GM12878 (cell line): ENCODE measurements around the gene PHYKPL. TPM values are rescaled to one million over a fixed set of nuclear protein-coding genes. Genes with fewer than 3 reads are reported as not detected.

Source experiments
- CBFB ChIP-seq: IDR thresholded peaks from 2 replicates; pipeline ENCODE4 v1.6.1; 2016; ENCODE audit warnings: antibody characterized with exemption, low read depth
- CREB1 ChIP-seq: IDR thresholded peaks from 2 replicates; pipeline ENCODE4 v1.6.1; 2012; ENCODE audit warnings: low read depth, mild to moderate bottlenecking, inconsistent platforms
- EED ChIP-seq: sonication (generic); IDR thresholded peaks from 2 replicates; pipeline ENCODE4 v1.6.1; 2016; ENCODE audit warnings: antibody characterized with exemption, low read depth
- EP300 ChIP-seq, 2 experiments: fragments of 150-350 bp in 1 of 2; IDR thresholded peaks; 2 replicates each; pipeline ENCODE4 v1.6.1; 2011 to 2012; ENCODE audit warnings: low read depth in 2 of 2, low read length in 2 of 2, borderline replicate concordance in 1 of 2, improper control_type of control experiment in 1 of 2, inconsistent platforms in 1 of 2; ENCODE audit not compliant: control insufficient read depth in 1 of 2
- MXI1 ChIP-seq: fragments of 150-350 bp; IDR thresholded peaks from 2 replicates; pipeline ENCODE4 v1.6.1; 2011; ENCODE audit warnings: low read depth, mild to moderate bottlenecking, inconsistent platforms, low read length, improper control_type of control experiment
- MYC ChIP-seq: IDR thresholded peaks from 2 replicates; pipeline ENCODE4 v1.6.1; 2011; ENCODE audit warnings: mild to moderate bottlenecking, low read length, moderate library complexity, inconsistent platforms; ENCODE audit not compliant: insufficient read depth, insufficient replicate concordance, insufficient read length, severe bottlenecking
- NFYB ChIP-seq: IDR thresholded peaks from 2 replicates; pipeline ENCODE4 v1.6.1; 2011; ENCODE audit warnings: low read depth, mild to moderate bottlenecking, low read length, improper control_type of control experiment, moderate library complexity; ENCODE audit not compliant: insufficient read depth
- PML ChIP-seq: IDR thresholded peaks from 2 replicates; pipeline ENCODE4 v1.6.1; 2012; ENCODE audit warnings: low read length, inconsistent platforms
- POU2F2 ChIP-seq: IDR thresholded peaks from 3 replicates; pipeline ENCODE4 v1.6.1; 2011; ENCODE audit warnings: low read depth, mild to moderate bottlenecking, low read length, borderline replicate concordance
- RB1 ChIP-seq: fragments of 450-650 bp; formaldehyde crosslinking; IDR thresholded peaks from 2 replicates; pipeline ENCODE4 v1.6.1; 2017; ENCODE audit warnings: mild to moderate bottlenecking, borderline replicate concordance
- SIN3A ChIP-seq: IDR thresholded peaks from 2 replicates; pipeline ENCODE4 v1.6.1; 2012; ENCODE audit warnings: low read depth, low read length, improper control_type of control experiment
- YY1 ChIP-seq: IDR thresholded peaks from 2 replicates; pipeline ENCODE4 v1.6.1; 2011; ENCODE audit warnings: low read depth, mild to moderate bottlenecking, low read length
- ZNF207 ChIP-seq: fragments of 450-650 bp; IDR thresholded peaks from 2 replicates; pipeline ENCODE4 v1.6.1; 2014; ENCODE audit warnings: antibody characterized with exemption, mild to moderate bottlenecking, borderline replicate concordance
- polyA plus RNA-seq, 11 experiments: library from polyadenylated mRNA; depleted of rRNA in 4 of 11; unstranded in 6 of 11; stranded (reverse) in 5 of 11; fragments of >200 nt; fragmentation: Nextera tagmentation in 4 of 11; fragmentation: Illumina TruSeq in 1 of 11; extraction: Ambion mirVana in 4 of 11; extraction: Trizol in 1 of 11; gene quantifications; 1 replicate in 1 of 11; 2 replicates in 10 of 11; pipeline versions ENCODE4 v1.2.1 to v1.2.3, GENCODE V29; 2011 to 2016; ENCODE audit warnings: inconsistent platforms in 2 of 11, missing spikeins in 2 of 11, low read depth in 1 of 11
- total RNA-seq, 4 experiments: library from RNA; depleted of rRNA in 3 of 4; stranded (reverse); fragments of >200 nt in 3 of 4; fragmentation: Illumina TruSeq in 1 of 4; extraction: Trizol in 1 of 4; gene quantifications; 2 replicates each; pipeline versions ENCODE4 v1.2.1 to v1.2.3, GENCODE V29; 2013 to 2021
- TF ChIP-seq, protein P1 (sequence below): fragments of 450-650 bp; formaldehyde crosslinking; IDR thresholded peaks from 2 replicates; pipeline ENCODE4 v1.5.0; 2022; ENCODE audit warnings: mild to moderate bottlenecking, missing genetic modification characterization
- TF ChIP-seq, protein P2 (sequence below): fragments of 450-650 bp; IDR thresholded peaks from 2 replicates; pipeline ENCODE4 v1.6.1; 2017; ENCODE audit warnings: mild to moderate bottlenecking, moderate library complexity
- TF ChIP-seq, protein P3 (sequence below): fragments of 450-650 bp; IDR thresholded peaks from 2 replicates; pipeline ENCODE4 v1.6.1; 2017; ENCODE audit warnings: borderline replicate concordance
- TF ChIP-seq, protein P4 (sequence below): fragments of 450-650 bp; formaldehyde crosslinking; IDR thresholded peaks from 2 replicates; pipeline ENCODE4 v1.4.0; 2022; ENCODE audit warnings: mild to moderate bottlenecking, moderate library complexity

Gene PHYKPL
- total and polyA plus RNA-seq, 10 of the 15 experiments (the other 5 are each of a cell fraction or from before 2014, with no cell fraction given): 4.5 to 53.9 (median 25.6) TPM

DNA sequence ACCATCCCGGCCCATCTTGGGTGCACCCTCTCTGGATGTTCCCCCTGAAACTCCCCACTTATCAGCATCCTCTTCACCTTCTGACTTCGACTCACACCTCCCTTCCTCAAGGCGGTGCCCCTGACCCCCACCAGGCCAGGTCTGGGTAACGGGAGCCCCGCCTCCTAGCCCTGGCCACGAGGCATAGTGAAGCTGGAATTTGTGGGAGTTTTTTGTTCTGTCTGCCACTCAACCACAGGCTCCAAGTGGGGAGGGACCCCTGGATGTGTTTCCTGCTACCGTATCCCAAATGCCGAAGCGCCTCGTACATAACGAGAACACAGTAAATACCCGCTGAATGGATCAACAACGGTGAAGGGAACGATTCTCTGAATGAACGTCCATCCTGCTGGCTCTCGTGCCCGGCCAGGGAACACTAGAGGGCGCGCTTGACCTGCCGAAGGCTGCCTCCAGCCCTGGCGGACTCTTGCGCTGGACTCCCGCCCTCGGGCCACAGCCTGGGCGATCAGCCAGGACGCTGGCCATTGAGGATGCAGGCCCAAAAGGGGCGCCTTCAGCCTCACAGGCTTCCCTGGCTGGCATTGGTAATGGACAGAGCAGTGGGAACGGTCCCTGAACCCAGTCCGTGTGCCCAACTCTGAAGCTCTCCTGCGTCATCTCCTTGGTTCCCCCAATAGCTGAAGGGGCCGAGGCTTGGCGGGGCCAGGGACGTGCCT is 47.3 kb upstream of the PHYKPL start (continued):
- TF ChIP-seq, protein P1, sequence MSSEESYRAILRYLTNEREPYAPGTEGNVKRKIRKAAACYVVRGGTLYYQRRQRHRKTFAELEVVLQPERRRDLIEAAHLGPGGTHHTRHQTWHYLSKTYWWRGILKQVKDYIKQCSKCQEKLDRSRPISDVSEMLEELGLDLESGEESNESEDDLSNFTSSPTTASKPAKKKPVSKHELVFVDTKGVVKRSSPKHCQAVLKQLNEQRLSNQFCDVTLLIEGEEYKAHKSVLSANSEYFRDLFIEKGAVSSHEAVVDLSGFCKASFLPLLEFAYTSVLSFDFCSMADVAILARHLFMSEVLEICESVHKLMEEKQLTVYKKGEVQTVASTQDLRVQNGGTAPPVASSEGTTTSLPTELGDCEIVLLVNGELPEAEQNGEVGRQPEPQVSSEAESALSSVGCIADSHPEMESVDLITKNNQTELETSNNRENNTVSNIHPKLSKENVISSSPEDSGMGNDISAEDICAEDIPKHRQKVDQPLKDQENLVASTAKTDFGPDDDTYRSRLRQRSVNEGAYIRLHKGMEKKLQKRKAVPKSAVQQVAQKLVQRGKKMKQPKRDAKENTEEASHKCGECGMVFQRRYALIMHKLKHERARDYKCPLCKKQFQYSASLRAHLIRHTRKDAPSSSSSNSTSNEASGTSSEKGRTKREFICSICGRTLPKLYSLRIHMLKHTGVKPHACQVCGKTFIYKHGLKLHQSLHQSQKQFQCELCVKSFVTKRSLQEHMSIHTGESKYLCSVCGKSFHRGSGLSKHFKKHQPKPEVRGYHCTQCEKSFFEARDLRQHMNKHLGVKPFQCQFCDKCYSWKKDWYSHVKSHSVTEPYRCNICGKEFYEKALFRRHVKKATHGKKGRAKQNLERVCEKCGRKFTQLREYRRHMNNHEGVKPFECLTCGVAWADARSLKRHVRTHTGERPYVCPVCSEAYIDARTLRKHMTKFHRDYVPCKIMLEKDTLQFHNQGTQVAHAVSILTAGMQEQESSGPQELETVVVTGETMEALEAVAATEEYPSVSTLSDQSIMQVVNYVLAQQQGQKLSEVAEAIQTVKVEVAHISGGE (CRISPR knock-in tag): no peak
- TF ChIP-seq, protein P2, sequence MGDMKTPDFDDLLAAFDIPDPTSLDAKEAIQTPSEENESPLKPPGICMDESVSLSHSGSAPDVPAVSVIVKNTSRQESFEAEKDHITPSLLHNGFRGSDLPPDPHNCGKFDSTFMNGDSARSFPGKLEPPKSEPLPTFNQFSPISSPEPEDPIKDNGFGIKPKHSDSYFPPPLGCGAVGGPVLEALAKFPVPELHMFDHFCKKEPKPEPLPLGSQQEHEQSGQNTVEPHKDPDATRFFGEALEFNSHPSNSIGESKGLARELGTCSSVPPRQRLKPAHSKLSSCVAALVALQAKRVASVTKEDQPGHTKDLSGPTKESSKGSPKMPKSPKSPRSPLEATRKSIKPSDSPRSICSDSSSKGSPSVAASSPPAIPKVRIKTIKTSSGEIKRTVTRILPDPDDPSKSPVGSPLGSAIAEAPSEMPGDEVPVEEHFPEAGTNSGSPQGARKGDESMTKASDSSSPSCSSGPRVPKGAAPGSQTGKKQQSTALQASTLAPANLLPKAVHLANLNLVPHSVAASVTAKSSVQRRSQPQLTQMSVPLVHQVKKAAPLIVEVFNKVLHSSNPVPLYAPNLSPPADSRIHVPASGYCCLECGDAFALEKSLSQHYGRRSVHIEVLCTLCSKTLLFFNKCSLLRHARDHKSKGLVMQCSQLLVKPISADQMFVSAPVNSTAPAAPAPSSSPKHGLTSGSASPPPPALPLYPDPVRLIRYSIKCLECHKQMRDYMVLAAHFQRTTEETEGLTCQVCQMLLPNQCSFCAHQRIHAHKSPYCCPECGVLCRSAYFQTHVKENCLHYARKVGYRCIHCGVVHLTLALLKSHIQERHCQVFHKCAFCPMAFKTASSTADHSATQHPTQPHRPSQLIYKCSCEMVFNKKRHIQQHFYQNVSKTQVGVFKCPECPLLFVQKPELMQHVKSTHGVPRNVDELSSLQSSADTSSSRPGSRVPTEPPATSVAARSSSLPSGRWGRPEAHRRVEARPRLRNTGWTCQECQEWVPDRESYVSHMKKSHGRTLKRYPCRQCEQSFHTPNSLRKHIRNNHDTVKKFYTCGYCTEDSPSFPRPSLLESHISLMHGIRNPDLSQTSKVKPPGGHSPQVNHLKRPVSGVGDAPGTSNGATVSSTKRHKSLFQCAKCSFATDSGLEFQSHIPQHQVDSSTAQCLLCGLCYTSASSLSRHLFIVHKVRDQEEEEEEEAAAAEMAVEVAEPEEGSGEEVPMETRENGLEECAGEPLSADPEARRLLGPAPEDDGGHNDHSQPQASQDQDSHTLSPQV: no peak
- no peak for TF ChIP-seq ZNF207
- no peak for TF ChIP-seq SIN3A
- TF ChIP-seq EP300 (IDR thresholded peaks at IDR 0.05; ENCODE audit: borderline replicate concordance in 1 of 2, control insufficient read depth in 1 of 2, low read depth in 2 of 2, low read length in 2 of 2): no peak
- no peak for TF ChIP-seq CREB1
- TF ChIP-seq MXI1: no peak
- TF ChIP-seq PML: no peak
- TF ChIP-seq, protein P3, sequence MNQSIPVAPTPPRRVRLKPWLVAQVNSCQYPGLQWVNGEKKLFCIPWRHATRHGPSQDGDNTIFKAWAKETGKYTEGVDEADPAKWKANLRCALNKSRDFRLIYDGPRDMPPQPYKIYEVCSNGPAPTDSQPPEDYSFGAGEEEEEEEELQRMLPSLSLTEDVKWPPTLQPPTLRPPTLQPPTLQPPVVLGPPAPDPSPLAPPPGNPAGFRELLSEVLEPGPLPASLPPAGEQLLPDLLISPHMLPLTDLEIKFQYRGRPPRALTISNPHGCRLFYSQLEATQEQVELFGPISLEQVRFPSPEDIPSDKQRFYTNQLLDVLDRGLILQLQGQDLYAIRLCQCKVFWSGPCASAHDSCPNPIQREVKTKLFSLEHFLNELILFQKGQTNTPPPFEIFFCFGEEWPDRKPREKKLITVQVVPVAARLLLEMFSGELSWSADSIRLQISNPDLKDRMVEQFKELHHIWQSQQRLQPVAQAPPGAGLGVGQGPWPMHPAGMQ: no peak
- TF ChIP-seq, protein P4, sequence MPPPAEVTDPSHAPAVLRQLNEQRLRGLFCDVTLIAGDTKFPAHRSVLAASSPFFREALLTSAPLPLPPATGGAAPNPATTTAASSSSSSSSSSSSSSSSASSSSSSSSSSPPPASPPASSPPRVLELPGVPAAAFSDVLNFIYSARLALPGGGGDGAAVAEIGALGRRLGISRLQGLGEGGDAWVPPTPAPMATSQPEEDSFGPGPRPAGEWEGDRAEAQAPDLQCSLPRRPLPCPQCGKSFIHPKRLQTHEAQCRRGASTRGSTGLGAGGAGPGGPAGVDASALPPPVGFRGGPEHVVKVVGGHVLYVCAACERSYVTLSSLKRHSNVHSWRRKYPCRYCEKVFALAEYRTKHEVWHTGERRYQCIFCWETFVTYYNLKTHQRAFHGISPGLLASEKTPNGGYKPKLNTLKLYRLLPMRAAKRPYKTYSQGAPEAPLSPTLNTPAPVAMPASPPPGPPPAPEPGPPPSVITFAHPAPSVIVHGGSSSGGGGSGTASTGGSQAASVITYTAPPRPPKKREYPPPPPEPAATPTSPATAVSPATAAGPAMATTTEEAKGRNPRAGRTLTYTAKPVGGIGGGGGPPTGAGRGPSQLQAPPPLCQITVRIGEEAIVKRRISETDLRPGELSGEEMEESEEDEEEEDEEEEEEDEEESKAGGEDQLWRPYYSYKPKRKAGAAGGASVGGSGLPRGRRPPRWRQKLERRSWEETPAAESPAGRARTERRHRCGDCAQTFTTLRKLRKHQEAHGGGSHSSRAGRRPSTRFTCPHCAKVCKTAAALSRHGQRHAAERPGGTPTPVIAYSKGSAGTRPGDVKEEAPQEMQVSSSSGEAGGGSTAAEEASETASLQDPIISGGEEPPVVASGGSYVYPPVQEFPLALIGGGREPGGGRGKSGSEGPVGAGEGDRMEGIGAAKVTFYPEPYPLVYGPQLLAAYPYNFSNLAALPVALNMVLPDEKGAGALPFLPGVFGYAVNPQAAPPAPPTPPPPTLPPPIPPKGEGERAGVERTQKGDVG: no peak
- TF ChIP-seq EED: no peak
- TF ChIP-seq CBFB: no peak
- TF ChIP-seq NFYB: no peak
- 0 out of 2 replicates have a peak, but pooled peaks have one; percentile 54 for TF ChIP-seq YY1
- no peak for TF ChIP-seq POU2F2
- no peak for TF ChIP-seq MYC
- TF ChIP-seq RB1: peak; percentile 52; the same call in 1 of the 2 replicates
